HG02870 (cell line): ENCODE results near the gene COQ6.
"Not testable (repeated sequence)": the region's sequence is repeated elsewhere in the genome, so short reads cannot be mapped to it uniquely, and the experiment has no call there.

Source experiments
- ATAC-seq: cut with Tn5 transposase; IDR thresholded peaks from one replicate; pipeline ENCODE4 v1.9.1; 2021; ENCODE audit warnings: mild to moderate bottlenecking, moderate library complexity; ENCODE audit not compliant: unreplicated experiment

COQ6 gene

GRCh38 chr14:73977896-73978295 lies 27.8 kb downstream of the COQ6 start:
- no peak for ATAC-seq

- no peak for ATAC-seq
Observed at GRCh38 chr14:73988065-73988464, 38.0 kb downstream of the COQ6 start.

GRCh38 chr14:73988656-73989055 lies 38.6 kb downstream of the COQ6 start:
- ATAC-seq: not testable (repeated sequence)

GRCh38 chr14:73991092-73991491 lies 41.0 kb downstream of the COQ6 start:
- no peak for ATAC-seq

- ATAC-seq: not testable (repeated sequence)
Observed at GRCh38 chr14:73994926-73995325, 44.8 kb downstream of the COQ6 start.

- ATAC-seq: no peak
Observed at GRCh38 chr14:73995977-73996378, 45.9 kb downstream of the COQ6 start.

- ATAC-seq: no peak
Observed at GRCh38 chr14:73996731-73997107, 46.6 kb downstream of the COQ6 start.

GRCh38 chr14:73997108-73997943 lies 47.2 kb downstream of the COQ6 start:
- no peak for ATAC-seq

- ATAC-seq: no peak
Observed at GRCh38 chr14:73997944-73998447, 47.9 kb downstream of the COQ6 start.

- no peak for ATAC-seq
Observed at GRCh38 chr14:73998726-73999125, 48.6 kb downstream of the COQ6 start.

GRCh38 chr14:74005664-74006063 lies 55.6 kb downstream of the COQ6 start:
- not testable (repeated sequence) for ATAC-seq

GRCh38 chr14:74008843-74009499 lies 58.9 kb downstream of the COQ6 start:
- ATAC-seq: no peak
